Measurements from ENCODE around the gene CHCHD10.

Gene CHCHD10

DNA sequence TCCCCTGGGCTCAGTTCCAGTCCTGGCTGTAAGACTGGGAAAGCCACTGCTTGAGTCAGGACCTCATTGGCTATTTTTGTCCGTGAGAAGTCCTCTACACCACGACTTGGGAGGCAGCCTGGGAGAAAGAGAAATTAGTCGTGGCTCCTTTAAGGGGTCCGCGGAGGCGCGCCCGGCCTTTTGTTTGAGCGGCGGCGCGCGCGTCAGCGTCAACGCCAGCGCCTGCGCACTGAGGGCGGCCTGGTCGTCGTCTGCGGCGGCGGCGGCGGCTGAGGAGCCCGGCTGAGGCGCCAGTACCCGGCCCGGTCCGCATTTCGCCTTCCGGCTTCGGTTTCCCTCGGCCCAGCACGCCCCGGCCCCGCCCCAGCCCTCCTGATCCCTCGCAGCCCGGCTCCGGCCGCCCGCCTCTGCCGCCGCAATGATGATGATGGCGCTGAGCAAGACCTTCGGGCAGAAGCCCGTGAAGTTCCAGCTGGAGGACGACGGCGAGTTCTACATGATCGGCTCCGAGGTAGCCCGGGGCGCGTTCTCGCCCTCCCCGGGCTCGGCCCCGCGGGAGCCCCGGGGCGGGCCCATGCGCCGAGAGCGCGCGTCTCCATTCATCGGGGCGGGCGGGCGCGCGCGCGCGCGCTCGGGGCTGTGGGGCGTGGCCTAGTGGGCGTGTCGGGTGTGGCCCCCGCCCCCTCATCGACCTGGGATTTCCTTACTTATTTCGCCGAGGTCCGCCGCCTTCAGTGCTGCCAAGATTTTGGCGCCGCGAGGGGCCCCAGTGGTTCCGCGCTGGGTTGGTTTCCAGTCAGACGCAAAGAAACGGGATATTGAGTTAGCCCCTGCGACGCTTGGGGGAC, 19.2 kb upstream of the CHCHD10 start, which contains the start of gene SMARCB1:
Gene SMARCB1, plus strand, starts transcription at position 215 of the 848 bp plus-strand sequence. Its CDS starts 204 bp downstream, at position 419.
- DNase-seq: peak; percentile 90

DNA sequence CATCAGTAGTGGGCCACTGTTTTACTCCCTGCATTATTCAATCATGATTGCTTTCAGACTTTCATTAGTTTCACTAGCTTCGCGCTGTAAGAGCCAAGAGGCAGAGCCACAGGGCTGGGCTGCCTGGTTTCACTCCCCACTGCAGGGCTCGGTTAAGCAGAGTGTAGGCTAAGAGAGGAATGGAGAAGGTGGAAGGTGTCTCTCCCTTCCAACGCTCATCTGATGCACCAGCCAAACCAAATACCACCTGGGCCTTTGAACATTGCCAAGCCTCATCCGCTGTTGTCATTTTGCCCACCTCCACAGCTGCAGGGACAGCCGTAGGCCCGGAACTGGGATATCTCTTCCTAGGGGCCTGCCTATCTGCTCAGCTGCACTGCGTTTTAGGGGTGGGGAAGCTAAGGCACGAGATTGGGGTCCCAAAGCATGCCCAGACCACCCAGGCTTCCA, 18.5 kb upstream of the CHCHD10 start:
- DNase-seq: no peak

DNA sequence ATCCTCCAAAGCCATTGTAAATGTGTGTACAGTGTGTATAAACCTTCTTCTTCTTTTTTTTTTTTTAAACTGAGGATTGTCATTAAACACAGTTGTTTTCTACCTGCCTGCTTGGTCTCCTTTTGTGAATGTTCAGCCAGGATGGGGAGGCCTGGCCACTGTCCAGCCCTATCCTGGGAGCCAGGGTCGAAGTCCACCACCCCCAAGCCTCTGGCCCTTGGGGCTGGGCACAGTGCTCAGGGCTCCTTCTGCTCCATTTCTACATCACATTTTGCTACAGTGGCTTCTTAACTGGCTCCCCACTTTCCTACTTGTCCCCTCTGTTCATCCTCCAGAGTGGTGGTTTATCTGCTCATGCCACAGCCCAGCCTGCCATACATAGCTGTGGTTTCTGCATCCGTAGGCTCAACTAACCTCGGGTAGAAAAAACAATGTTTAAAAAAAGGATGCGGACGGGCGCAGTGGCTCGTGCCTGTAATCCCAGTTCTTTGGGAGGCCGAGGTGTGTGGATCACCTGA, 16.5 kb upstream of the CHCHD10 start:
- DNase-seq: no peak

DNA sequence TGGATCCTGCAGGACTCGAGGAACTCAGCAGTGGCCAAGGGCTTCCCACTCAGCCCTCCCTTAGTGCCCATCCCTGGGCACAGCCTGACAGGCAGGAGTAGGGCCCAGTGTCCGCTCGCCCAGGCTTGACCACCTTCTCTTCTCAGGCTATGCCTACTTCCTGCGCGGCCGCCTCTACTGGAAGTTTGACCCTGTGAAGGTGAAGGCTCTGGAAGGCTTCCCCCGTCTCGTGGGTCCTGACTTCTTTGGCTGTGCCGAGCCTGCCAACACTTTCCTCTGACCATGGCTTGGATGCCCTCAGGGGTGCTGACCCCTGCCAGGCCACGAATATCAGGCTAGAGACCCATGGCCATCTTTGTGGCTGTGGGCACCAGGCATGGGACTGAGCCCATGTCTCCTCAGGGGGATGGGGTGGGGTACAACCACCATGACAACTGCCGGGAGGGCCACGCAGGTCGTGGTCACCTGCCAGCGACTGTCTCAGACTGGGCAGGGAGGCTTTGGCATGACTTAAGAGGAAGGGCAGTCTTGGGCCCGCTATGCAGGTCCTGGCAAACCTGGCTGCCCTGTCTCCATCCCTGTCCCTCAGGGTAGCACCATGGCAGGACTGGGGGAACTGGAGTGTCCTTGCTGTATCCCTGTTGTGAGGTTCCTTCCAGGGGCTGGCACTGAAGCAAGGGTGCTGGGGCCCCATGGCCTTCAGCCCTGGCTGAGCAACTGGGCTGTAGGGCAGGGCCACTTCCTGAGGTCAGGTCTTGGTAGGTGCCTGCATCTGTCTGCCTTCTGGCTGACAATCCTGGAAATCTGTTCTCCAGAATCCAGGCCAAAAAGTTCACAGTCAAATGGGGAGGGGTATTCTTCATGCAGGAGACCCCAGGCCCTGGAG, 15.7 kb upstream of the CHCHD10 start:
- no peak for DNase-seq

DNA sequence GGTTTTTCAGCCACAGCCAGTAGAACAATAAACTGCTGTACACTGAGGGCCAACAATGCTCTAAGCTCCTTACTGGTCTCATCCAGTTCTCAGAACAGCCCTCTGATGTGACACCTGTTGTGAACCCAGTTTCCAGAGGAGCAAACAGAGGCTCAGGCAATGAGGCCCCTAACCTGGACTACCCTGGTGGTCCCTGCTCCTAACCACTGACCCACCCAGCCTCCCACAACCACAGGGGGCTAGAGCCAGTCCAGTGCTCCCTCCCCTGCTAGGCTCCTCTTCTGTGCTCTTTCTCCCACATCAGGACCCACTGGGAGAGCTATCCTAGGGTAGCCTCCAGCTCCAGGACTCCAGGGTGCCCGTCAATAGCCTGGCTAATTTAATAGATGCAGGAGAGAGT, 14.9 kb upstream of the CHCHD10 start:
- no peak for DNase-seq

DNA sequence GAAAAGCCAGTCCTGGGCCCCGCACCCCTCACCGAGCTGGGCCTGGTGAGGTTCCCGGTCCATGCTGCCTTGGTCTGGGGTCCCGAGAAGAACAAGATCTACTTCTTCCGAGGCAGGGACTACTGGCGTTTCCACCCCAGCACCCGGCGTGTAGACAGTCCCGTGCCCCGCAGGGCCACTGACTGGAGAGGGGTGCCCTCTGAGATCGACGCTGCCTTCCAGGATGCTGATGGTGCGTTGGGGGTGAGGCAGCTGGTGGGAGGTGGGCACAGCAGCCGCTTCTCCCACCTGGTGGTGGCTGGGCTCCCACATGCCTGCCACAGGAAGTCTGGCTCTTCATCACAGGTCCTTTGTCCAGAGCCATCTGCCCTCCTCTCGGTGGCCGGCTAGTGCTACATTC, 14.5 kb upstream of the CHCHD10 start:
- DNase-seq: no peak

DNA sequence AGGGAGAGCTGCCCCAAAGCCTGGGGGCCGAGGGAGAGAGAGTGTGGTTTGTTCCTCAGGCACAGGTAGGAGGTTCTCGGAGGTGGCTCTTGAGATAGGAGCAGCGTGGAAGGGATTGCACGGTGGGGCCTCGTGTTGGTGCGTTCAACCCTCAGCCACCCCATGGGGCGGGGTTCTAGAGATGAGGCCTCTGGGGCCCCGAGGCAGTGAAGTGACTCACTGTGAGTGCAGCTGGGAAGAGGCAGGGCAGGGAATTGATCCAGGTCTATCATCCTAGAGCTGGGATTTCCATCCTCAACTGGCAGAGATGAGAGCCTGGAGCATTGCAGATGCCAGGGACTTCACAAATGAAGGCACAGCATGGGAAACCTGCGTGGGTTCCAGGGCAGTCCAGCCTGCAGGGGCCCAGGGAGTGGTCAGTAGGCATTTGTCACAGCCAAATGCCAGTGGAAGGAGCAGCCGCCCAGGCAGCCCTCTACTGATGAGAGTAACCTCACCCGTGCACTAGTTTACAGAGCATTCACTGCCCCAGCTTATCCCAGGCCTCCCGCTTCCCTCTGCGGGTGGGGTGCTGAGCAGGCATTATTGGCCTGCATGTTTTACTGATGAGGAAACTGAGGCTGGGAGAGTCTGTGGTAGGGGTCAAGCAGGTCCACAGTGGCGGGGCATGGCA, 13.9 kb upstream of the CHCHD10 start:
- DNase-seq: peak; percentile 71

DNA sequence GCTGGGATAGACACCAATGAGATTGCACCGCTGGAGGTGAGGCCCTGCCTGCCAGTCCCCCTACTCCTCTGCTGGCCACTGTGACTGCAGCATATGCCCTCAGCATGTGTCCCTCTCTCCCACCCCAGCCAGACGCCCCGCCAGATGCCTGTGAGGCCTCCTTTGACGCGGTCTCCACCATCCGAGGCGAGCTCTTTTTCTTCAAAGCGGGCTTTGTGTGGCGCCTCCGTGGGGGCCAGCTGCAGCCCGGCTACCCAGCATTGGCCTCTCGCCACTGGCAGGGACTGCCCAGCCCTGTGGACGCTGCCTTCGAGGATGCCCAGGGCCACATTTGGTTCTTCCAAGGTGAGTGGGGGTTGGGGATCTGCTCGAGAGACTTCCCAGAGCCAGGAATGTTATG, 13.3 kb upstream of the CHCHD10 start:
- DNase-seq: no peak

DNA sequence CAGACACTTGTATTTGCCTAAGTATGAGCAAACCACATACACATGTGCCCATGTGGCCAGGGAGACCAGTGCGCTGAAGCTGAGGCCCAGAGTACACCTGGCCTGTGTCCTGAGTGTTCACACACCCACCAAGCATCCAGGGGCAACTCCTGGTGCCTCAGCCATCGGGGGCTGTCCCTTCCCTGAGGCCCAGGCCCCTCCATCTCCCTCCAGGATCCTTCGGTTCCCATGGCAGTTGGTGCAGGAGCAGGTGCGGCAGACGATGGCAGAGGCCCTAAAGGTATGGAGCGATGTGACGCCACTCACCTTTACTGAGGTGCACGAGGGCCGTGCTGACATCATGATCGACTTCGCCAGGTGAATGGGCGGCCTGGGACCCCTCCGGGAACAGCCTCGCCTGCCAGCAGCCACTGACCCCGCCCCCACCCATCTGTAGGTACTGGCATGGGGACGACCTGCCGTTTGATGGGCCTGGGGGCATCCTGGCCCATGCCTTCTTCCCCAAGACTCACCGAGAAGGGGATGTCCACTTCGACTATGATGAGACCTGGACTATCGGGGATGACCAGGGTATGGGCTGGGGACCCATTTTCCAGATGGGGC, 12.5 kb upstream of the CHCHD10 start:
- DNase-seq: no peak

DNA sequence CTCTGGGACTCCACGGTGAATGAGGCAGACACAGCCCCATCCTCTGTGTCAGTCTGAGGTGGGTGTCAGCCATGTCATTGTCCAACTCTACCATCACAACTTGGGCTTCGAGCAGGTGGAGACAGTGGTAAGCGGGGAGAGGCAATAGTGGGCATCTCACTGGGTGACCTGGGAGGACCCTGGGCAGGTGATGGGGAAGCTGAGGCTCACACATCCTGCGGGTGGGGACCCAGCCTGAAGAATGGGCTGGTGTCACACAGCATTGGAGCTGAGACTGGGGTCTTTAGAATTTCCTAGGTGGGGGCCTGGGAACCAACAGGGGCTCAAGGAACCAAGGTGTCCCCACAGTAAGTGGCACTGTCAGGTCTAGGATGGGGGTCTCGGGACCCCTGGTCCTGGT, 12.0 kb upstream of the CHCHD10 start:
- DNase-seq: no peak

DNA sequence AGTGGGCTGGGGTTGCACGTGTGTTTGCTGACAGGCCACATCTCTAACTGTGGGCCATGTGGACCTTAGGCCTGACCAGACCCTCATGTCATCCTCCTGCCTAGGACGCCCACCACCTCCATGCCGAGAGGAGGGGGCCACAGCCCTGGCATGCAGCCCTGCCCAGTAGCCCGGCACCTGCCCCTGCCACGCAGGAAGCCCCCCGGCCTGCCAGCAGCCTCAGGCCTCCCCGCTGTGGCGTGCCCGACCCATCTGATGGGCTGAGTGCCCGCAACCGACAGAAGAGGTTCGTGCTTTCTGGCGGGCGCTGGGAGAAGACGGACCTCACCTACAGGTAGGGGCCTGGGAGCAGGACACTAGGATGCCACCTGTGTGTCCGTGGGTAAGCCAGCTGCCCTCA, 11.3 kb upstream of the CHCHD10 start:
- DNase-seq: no peak

DNA sequence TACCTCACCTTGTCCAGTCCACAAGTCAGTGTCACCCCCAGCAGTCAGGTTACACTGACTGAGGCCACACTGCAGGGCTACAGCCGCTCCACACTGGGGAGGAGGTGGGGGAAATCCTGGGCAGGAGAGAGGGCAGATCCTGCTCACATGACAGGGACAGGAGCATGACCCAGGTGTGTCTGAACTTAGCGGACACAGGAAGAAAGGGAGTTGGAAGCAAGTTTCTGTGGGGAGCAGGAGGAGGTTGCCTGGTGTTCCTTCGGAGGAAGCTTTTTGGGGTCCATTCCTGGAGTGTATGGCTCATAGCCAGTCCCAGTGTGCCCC, 10.8 kb upstream of the CHCHD10 start:
- DNase-seq: no peak

DNA sequence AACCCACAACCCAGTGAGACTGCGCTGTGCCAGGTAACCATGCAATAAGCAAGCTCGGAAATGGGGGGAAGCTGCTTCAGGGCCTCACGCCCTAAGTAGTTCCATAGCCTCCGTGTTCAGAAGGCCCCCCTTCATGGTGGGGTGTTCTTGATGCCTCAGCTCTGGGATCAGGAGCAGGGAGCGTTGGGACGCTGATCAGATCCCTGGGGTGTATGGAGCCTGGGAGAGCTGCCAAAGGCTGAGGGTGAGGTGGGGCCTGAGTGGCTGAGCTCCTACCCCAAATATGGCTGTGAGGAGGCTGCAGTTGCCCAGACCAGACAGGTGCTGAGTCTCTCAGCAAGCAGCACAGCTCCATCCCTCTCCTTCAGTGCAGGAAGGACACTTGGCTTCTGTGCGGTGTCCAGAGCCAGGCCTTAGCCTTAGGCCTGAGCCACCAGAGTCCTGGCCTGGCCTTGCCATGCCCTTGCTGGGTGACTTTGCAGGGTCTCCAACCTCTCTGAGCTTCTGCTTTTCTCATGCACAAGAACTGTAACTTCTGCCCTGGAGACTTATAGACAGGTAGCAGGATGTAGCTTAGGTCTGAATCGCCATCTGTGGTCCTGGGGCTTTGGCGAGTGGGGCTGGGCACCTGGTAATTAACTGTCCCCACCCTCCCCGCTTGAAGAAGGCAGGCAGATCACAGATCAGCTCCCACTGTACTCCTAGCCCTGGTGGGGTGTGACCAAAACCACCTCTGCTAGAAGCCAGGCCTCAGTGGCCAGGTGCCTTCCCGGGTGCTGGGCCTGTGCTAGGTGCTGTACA, 10.2 kb upstream of the CHCHD10 start:
- no peak for DNase-seq

DNA sequence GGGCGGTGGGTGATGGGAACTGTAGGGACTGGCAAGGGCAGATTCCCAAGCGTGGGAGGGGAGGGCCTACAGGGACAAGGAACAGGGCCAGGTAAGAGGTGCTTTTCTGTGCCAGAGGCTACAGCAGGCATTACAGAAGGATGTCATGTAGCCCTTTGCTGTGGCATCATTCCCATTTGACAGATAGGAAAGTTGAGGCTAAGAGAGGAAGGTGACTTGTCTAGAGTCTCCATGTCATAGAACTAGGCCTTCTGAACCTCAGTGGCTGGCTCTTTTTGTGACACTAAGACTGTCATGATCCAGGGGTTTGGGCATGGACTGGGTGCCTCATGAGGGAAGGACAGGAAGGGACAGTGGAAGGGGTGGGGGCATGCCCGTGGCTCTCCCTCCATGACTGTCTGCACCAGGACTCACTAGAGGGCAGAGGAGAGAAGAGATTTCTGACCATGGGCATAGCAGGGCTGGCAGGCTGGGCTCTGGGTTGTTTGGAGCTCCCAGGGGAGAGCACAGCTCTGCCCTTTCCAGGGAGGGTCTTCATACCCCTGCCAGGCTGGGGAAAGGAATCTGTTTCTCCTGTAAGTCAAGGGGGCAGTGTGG, 8.1 kb upstream of the CHCHD10 start:
- DNase-seq: no peak

DNA sequence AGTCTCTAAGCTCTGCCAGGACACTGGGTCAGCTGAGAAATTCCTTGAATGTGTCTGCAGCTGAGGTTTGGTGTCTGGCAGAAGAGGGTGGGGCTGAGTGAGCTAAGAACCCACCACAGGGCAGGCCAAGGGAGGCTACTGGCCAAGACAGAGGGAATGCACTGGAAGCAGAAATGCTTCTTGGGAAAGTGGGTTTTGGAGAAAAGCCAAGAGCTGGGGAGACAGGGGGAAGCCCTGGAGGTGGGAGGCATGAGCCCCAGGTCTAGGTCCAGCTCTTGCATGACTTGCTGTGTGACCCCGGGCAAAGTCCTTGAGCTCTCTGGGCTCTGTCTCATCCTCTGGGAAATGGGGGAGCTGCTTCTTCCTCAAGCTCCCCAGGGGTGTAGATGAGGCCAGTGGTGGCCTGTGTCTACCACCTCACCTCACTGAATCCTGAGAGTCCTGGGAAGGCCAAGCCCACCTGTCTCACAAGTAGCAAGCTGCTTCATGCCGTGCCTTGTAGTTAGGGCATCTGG, 7.2 kb upstream of the CHCHD10 start:
- no peak for DNase-seq

DNA sequence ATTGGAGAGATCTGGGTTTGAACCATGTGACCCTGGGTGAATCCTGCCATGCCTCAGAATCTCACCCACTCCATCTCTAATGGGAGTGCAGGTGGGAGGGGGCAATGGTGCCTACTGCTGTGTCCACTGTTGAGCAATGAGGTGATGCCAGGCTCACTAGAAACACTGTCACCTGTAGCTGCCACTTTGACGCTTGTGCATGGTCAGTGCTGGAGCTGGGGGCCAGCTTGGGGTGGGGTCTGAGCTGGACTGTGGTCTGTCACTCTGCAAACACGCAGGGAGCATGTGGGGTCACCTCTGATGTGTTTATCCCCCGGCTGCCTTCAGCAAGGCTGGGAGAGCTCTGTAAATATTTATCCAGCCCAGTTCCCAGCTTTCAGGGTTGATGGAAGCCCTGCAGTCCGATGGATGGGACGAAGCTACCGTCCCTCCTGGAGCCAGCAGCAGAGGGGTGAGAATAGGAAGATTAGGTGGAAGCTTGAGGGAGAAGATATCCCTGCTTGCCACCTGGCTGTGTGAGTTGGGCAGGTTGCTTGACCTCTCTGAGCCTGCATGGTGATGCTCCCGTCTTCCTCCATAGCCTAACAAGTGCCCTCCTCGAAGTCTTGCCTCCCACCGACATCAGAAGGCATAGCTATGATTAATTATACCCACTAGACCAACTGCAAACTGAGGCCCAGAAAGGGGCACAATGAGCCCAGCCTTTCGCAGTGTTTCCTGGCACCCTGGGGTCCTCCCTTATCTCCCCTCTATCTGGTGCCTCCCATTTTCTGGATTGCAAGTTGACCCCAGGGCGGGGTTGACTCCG, 6.5 kb upstream of the CHCHD10 start:
- DNase-seq: no peak

DNA sequence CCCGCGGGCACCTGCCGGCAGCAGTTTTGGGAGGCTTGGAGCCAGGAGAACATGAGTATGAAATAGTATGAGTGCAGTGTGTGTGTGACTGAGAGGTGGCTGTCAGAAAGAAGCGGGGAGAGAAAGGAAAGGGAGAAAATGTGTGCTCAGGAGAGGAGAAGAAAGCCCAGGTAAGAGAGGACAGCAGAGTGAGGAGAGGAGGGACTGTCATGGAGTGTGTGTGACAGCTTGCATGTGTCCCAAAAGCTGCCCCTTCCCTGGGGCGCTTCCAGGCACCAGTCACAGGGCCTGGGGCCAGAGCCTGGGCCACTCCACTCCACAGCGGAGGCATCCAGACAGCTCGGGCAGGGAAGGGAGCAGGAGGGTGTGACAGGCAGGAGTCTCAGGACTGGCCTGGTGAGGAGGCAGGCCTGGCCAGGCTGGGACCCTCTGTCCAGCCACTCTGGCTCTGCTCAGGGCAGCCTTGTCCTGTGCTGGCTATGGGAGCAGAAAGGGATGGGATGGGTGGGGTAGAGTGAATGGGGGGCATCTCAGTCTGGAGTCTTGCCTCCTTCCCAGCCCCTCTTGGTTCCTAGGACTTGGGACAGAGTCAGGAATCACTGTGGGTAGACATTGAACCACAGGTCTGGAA, 5.8 kb upstream of the CHCHD10 start:
- DNase-seq: no peak

DNA sequence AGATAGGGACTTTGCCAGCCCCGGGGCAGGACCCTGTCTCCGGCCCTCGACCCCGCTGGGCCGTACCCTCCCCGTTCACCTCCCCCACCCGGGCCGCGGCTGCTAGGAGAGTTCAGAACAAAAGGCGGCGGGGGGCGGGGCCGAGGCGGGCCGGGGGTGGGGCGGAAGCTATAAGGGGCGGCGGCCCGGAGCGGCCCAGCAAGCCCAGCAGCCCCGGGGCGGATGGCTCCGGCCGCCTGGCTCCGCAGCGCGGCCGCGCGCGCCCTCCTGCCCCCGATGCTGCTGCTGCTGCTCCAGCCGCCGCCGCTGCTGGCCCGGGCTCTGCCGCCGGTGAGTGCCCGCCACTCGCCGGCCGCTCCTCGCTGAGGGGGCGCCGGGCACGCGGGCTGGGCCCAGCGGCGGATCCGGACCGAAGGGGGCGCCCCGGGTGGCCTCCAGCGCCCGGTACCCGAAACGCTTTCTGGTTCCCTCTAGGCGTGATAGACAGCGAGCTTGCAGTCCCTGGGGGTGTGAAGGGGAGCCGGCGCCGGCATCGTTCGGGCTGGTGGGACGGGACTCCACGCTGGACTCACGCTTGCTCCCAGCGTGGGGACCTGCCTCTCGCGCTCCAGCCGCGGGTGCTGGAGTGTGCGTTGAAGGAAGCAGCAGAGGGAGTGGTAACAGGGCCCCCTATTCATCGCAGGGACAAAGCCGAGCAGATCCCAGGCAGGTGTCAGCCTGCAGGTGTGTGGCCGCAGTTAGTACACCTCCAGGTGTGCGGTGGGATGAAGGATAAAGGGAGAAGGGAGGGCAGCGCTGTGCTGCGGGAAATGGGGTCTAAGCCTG, 5.1 kb upstream of the CHCHD10 start, which contains the start of gene MMP11:
Gene MMP11, plus strand, starts transcription at position 201 of the 825 bp plus-strand sequence. Its CDS starts 22 bp downstream, at position 223.
- DNase-seq: peak; percentile 34

DNA sequence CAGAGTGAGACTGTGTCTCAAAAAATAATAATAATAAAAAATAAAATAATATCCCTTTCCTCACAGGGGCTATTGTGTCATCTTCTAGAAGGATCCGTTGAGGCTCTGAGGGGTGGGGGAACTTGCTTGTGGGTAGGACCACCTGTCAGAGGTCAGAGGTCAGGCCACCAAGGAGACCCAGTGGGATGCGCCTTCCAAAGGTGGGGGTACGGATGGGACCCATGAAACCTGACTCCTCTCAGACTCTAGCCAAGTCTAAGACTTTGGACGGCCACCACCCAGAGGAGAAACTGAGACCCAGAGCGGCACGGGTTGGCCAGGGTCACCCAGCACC, 4.5 kb upstream of the CHCHD10 start:
- DNase-seq: no peak
